Pons (tissue), 1 donor: ENCODE measurements around the gene SEC14L2.

ENCODE experiments used
- DNase-seq: peaks from one replicate; pipeline ENCODE4 v3.0.0-alpha.2; 2016; ENCODE audit warnings: low spot score

The SEC14L2 gene

DNA sequence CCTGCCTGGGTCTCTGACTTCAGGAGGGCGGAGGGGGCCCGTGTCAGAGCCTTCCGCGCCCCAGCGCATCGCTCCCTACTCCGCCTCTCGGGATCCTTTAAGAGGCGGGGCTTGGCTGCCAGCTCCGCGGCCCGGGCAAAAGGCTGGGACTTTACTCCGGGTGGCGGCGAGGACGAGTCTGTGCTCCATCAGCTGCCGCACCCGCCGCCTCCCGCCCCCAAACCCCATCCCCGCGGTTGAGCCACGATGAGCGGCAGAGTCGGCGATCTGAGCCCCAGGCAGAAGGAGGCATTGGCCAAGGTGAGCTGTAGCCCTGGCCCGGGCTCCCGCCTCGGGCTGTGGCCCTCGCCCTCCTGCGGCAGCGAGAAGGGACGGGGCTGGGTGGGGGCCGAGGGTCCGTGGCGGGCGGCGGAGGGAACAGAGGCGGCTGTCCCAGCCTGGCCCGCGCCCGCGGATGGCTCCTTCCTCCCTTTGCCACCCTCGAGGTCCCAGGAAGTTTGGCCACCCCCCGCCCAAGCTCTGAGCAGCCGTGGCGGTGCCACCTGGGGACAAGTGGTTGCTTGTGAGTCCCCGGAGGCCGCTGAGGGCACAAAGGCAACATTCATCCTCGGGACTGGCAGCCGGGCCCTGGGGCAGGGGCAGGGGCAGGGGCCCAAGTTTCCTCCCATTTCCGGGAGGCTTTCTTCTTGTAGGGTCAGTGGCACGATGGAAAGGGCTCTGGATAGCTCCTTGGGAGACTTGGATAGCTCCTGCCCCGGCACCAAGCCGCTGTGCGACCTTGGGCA lies at the start of gene SEC14L2:
SEC14L2 (plus strand) TSS at position 148 of the 785 bp plus-strand sequence; CDS start at position 247, 99 bp downstream.
- peak; percentile 69 for DNase-seq

DNA sequence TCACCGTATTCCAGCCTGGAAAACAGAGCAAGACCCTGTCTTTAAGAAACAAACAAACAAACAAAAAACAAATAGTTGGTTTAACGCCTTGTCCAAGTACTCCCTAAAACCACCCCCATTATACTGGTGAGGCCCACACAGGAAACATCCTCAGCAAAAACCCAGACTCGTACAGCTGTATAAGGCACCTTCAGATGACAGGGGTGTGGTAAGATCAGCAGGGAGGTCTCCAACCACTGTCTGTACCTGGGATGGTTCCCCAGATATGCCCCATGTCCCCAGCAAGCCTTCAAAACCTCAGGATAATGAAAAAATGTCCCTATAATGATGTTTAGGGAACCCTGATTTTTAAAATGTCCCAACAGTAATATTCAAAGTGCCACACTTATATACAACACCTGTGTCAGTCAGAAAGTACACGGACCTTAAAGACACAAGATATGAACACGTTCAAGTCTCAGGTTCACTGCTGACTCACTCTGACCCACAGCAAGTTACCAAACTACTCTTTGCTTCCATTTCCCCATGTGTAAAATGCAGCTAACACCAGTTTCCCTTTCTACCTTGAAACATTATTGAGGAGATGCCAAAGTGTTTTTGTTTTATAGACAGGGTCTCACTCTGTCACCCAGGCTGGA lies 49.4 kb upstream of the SEC14L2 start:
- DNase-seq: no peak

DNA sequence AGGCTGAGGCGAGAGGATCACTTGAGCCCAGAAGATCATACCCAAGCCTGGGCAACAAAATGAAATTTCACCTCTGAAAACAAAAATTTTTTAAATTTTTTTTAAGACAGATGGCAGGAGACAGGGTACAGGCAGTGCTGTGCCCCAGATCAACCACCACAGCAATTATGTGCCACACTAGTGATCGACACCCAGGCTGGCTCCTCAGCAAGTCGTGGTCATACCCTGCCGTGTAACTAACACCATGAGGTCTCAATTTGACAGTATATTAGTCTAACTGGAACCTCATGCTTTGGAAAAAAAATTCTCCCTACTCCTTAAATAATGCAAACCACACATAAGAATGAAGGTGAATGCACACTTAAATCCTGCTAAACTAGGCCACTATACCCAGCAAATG lies 48.4 kb upstream of the SEC14L2 start:
- no peak for DNase-seq

- DNase-seq: no peak
Measured at GRCh38 chr22:30348809-30349208, 48.0 kb upstream of the SEC14L2 start.

- DNase-seq: no peak
Measured at GRCh38 chr22:30351226-30351625, 45.6 kb upstream of the SEC14L2 start.

DNA sequence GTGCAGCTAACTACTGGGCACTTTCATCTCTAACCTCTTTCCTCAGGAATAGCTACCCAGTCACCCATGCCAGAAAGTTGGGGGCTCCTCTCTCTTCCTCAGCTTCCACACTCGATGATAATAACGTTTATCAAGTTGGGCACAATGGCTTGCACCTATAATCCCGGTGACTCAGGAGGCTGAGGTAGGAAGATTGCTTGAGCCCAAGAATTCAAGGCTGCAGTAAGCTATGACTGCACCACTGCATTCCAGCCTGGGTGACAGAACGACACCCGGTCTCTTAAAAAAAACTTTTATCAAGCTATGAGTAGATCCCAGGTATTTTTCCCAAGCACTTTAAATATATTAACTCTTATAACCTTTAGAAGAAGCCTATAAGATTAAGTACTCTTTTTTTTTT lies 42.2 kb upstream of the SEC14L2 start:
- DNase-seq: no peak

GRCh38 chr22:30356449-30357235 lies 40.2 kb upstream of the SEC14L2 start, which contains the start of the genes CCDC157 and SF3A1:
Gene CCDC157 (plus strand): TSS chr22:30357007. CDS start chr22:30366001, 8,994 bp downstream.
Gene SF3A1 (minus strand): TSS chr22:30356894. CDS start chr22:30356792, 102 bp downstream.
- peak; percentile 85 for DNase-seq

- DNase-seq: no peak
Measured at GRCh38 chr22:30357236-30357570, 39.6 kb upstream of the SEC14L2 start.

DNA sequence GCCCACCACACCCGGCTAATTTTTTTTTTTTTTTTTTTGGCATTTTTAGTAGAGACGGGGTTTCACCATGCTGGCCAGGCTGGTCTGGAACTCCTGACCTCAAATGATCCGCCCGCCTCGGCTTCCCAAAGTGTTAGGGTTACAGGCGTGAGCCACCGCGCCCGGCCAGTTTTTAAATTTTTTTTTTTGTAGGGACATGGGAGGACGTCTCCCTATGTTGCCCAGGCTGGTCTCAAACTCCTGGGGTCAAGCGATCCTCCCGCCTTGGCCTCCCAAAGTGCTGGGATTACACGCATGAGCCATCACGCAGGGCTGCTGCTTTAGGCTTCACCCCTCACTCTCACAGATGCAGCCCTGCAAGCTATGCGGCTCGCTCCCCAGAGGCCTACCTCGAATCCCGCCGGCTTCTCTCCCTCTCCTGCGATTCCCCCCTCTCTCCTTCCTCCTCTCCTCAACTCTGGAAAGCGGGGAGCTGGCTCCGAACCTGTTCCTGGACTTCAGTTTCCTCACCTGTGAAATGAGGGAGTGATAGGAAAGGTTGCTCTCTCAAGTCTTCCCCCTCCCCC lies 39.1 kb upstream of the SEC14L2 start:
- no peak for DNase-seq

DNA sequence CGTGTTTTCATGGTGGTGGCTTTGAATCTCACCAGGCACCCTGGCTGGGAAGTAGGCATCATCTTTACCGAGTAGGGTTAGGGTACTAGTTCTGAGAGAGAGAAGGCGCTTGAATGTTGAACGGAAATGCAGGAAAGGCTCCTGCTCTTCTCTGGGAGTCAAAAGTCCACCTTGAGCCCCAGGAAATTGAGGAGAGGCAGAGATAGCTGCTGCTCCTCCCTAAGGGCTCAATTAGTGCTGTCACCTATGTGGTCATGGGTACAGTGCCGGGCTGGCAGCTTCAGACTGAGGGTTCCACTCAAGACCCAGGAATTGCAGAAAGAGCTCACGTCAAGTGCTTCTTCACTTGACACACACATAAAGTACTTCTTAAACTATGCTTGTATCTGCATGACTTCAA lies 38.3 kb upstream of the SEC14L2 start:
- no peak for DNase-seq

DNA sequence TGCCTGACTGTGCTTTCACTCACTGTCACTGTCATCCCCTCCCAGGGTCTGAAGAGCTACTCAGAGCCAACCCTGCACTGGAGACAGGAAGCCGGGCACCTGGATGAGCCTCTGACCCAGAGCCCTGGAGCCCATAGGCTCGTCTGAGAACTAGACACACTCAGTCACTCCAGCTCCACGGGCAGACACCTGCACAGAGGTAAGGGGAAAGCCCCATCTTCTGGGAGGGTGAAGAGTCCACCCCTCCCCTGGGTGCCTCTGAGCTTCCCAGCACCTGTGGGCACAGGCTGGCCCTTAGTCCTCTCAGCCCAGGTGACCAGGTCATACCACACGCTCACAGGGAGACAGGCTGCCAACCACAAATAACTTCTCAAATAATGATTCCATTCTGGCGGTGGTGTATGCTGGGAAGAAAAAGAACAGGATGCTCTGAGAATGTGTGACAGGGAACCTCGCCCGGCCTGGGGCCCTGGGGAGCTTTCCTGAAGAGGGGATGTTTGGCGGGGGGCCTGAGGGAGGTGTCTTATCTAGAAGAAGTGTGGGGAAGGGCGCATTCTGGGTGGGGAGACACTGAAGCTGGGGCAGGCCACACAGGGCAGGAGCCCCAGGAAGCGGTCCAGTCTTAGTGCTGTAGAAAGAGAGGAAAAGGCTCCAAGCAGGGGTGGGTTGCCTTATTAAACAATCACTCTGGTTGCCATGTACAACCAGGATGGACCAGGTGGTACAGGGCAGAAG lies 34.7 kb upstream of the SEC14L2 start:
- DNase-seq: no peak

GRCh38 chr22:30362651-30363281 lies 34.1 kb upstream of the SEC14L2 start:
- DNase-seq: no peak

DNA sequence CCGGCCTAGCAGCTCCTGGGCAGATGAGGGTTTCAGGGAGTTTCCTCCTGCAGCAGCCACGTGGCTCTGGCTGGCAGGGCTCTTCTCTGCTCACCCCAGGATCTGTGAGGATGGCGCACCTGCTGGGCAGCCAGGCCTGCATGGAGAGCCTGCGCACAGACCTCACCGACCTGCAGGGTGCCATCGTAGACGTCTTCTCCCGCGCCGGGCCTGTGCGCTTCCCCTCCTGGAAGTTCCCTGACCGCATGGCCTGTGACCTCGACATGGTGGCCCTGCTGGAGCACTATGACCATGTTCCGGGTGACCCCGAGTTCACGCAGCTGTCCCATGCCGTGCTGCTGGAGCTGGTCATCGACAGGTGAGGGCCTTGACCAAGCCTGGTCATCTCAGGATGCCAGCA lies 30.9 kb upstream of the SEC14L2 start:
- no peak for DNase-seq

DNA sequence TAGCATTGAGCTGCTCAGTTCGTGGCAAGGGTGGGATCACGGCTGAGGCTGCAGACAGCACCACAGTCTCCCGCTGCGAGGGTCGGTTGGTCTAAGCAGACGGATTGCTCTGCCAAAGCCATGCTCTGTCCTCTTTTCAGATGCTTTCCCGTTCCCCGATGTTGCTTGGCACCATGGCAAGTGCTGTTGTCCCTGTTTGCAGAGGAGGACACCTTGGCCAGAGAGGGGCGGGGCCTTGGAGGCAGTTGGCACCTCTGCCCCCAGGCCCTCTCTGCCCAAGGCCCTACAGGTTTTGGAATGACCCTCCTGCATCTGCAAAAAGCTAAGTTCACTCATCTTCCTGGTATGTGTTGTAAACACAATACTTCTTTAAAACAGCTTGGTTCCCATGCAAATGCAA lies 28.4 kb upstream of the SEC14L2 start:
- no peak for DNase-seq

DNA sequence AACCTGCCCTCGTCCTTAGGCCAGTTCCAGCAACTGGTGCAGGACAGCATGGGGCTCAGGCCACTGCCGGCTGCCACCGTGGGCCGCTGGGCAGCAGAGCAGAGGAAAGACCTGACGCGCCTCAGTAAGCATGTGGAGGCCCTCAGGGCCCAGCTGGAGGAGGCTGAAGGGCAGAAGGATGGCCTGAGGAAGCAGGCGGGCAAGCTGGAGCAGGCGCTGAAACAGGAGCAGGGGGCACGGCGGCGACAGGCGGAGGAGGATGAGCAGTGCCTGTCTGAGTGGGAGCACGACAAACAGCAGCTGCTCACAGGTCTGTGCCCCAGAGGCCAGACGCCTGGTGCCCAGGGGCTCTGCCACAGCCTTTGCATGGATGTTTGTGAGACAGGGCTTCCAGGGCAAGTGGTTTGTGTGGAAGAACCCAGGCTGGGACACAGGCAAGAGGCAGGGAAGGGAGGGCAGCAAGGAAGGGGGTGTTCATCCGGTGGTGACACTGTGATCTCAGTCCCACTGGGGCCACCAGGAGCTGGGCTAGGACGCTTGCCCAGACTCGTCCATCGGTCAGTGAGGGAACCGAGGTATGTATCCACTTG lies 26.1 kb upstream of the SEC14L2 start:
- no peak for DNase-seq

DNA sequence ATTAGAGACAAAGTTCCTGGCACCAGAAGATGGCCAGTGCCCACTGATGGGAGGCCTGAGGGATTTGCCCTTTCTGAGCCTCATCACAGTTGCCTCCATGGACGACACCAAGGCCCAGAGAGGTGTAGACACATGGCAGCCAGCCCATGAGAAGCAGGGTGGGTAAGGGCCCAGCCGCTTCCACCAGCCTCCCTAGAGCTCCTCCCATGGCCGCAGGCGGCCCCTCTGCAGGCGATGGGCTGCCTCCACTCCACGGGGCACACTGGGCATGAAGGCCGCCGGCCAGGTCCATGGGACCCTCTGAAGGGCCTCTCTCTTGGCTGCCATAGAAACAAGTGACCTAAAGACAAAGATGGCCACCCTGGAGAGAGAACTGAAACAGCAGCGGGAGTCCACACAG lies 25.5 kb upstream of the SEC14L2 start:
- DNase-seq: no peak

GRCh38 chr22:30371981-30372380 lies 24.8 kb upstream of the SEC14L2 start:
- DNase-seq: no peak

GRCh38 chr22:30372915-30373314 lies 23.9 kb upstream of the SEC14L2 start:
- no peak for DNase-seq

- DNase-seq: no peak
Measured at GRCh38 chr22:30373331-30374325, 23.2 kb upstream of the SEC14L2 start.
